WTC11 (cell line): ENCODE measurements around the gene OTC.

Experiments
- CTCF ChIP-seq: fragments of 200-600 bp; IDR thresholded peaks from 2 replicates; pipeline ENCODE4 v1.8.0; 2022; ENCODE audit warnings: antibody characterized with exemption
- HMGXB4 ChIP-seq: sonication (generic); formaldehyde crosslinking; IDR thresholded peaks from 2 replicates; pipeline ENCODE4 v1.8.1; 2023; ENCODE audit warnings: mild to moderate bottlenecking, moderate library complexity, missing genetic modification reagents
- JUN ChIP-seq: sonication (generic); formaldehyde crosslinking; IDR thresholded peaks from 2 replicates; pipeline ENCODE4 v1.8.0; 2023; ENCODE audit warnings: mild to moderate bottlenecking, missing genetic modification reagents
- ZNF396 ChIP-seq: fragments of 250-450 bp; sonication (Bioruptor Pico); IDR thresholded peaks from 2 replicates; pipeline ENCODE4 v1.8.0; 2021; ENCODE audit warnings: mild to moderate bottlenecking, moderate library complexity, borderline replicate concordance

- no peak for TF ChIP-seq CTCF
- no peak for TF ChIP-seq HMGXB4
- TF ChIP-seq JUN (CRISPR knock-in tag) = no peak
- no peak for TF ChIP-seq ZNF396 (CRISPR knock-in tag)
These were observed 33.8 kb upstream of the OTC start for GRCh38 chrX:38318606-38319005.
